HG03095 (cell line): ENCODE results near the gene CROCC.
"Not testable (repeated sequence)": the region's sequence is repeated elsewhere in the genome, so short reads cannot be mapped to it uniquely, and the experiment has no call there.

Experiments
- ATAC-seq: cut with Tn5 transposase; IDR thresholded peaks from one replicate; pipeline ENCODE4 v1.9.1; 2021; ENCODE audit warnings: moderate library complexity; ENCODE audit not compliant: unreplicated experiment

CROCC gene

GRCh38 chr1:16913833-16914662 is 7.7 kb upstream of the CROCC start:
- ATAC-seq, result peak; percentile 79

GRCh38 chr1:16914928-16915626 is 6.7 kb upstream of the CROCC start:
- not testable (repeated sequence) for ATAC-seq

- no peak for ATAC-seq
These were observed 6.1 kb upstream of the CROCC start for GRCh38 chr1:16915627-16915973.

- not testable (repeated sequence) for ATAC-seq
These were observed 5.5 kb upstream of the CROCC start for GRCh38 chr1:16916036-16916880.

- ATAC-seq, result no peak
These were observed 3.4 kb upstream of the CROCC start for GRCh38 chr1:16918371-16918770.

GRCh38 chr1:16918936-16919665 is 2.6 kb upstream of the CROCC start:
- ATAC-seq, result not testable (repeated sequence)

- ATAC-seq, result no peak
These were observed 780 bp upstream of the CROCC start for GRCh38 chr1:16920951-16921350.

GRCh38 chr1:16922466-16922865 is 735 bp downstream of the CROCC start:
- no peak for ATAC-seq

- no peak for ATAC-seq
These were observed 1.2 kb downstream of the CROCC start for GRCh38 chr1:16922885-16923431.

GRCh38 chr1:16924216-16924918 is 2.6 kb downstream of the CROCC start:
- ATAC-seq, result no peak

GRCh38 chr1:16924919-16925477 is 3.3 kb downstream of the CROCC start:
- ATAC-seq, result no peak

GRCh38 chr1:16925635-16926490 is 4.1 kb downstream of the CROCC start:
- no peak for ATAC-seq

GRCh38 chr1:16926491-16927073 is 4.9 kb downstream of the CROCC start:
- no peak for ATAC-seq

- no peak for ATAC-seq
These were observed 5.5 kb downstream of the CROCC start for GRCh38 chr1:16927256-16927655.

GRCh38 chr1:16927711-16928485 is 6.2 kb downstream of the CROCC start:
- no peak for ATAC-seq

- not testable (repeated sequence) for ATAC-seq
These were observed 7.7 kb downstream of the CROCC start for GRCh38 chr1:16929146-16930041.
